Iris pigment epithelial cell (primary cell): Measurements from ENCODE around the gene EFHC1.

Source experiments
- DNase-seq: peaks from one replicate; pipeline ENCODE4 v3.0.0-alpha.2; 2011; ENCODE audit warnings: low read depth

Gene EFHC1

GRCh38 chr6:52503323-52503747 lies 83.2 kb downstream of the EFHC1 start:
- no peak for DNase-seq

GRCh38 chr6:52503851-52504781 lies 84.0 kb downstream of the EFHC1 start:
- DNase-seq = peak; percentile 76

GRCh38 chr6:52504782-52505136 lies 84.6 kb downstream of the EFHC1 start:
- DNase-seq = no peak

- no peak for DNase-seq
Observed at GRCh38 chr6:52505726-52506409, 85.7 kb downstream of the EFHC1 start.

- no peak for DNase-seq
Observed at GRCh38 chr6:52506476-52506875, 86.3 kb downstream of the EFHC1 start.

- DNase-seq = no peak
Observed at GRCh38 chr6:52507557-52508260, 87.6 kb downstream of the EFHC1 start.

GRCh38 chr6:52508261-52508739 lies 88.2 kb downstream of the EFHC1 start:
- DNase-seq = no peak

- no peak for DNase-seq
Observed at GRCh38 chr6:52509281-52510212, 89.4 kb downstream of the EFHC1 start.

- no peak for DNase-seq
Observed at GRCh38 chr6:52510213-52510562, 90.0 kb downstream of the EFHC1 start.

GRCh38 chr6:52511163-52511562 lies 91.0 kb downstream of the EFHC1 start:
- DNase-seq = no peak

GRCh38 chr6:52511572-52512151 lies 91.5 kb downstream of the EFHC1 start:
- peak; percentile 73 for DNase-seq

GRCh38 chr6:52512199-52512598 lies 92.1 kb downstream of the EFHC1 start:
- peak; percentile 94 for DNase-seq

GRCh38 chr6:52513464-52513863 lies 93.3 kb downstream of the EFHC1 start:
- no peak for DNase-seq

GRCh38 chr6:52513896-52514295 lies 93.8 kb downstream of the EFHC1 start:
- DNase-seq = no peak

GRCh38 chr6:52514514-52514913 lies 94.4 kb downstream of the EFHC1 start:
- peak; percentile 96 for DNase-seq

GRCh38 chr6:52515219-52515960 lies 95.2 kb downstream of the EFHC1 start:
- DNase-seq = peak; percentile 71

- DNase-seq = no peak
Observed at GRCh38 chr6:52516269-52516668, 96.1 kb downstream of the EFHC1 start.

- no peak for DNase-seq
Observed at GRCh38 chr6:52516943-52517342, 96.8 kb downstream of the EFHC1 start.

GRCh38 chr6:52517502-52518278 lies 97.5 kb downstream of the EFHC1 start:
- DNase-seq = peak; percentile 97
